ENCODE results near the gene MYPOP.

DNA sequence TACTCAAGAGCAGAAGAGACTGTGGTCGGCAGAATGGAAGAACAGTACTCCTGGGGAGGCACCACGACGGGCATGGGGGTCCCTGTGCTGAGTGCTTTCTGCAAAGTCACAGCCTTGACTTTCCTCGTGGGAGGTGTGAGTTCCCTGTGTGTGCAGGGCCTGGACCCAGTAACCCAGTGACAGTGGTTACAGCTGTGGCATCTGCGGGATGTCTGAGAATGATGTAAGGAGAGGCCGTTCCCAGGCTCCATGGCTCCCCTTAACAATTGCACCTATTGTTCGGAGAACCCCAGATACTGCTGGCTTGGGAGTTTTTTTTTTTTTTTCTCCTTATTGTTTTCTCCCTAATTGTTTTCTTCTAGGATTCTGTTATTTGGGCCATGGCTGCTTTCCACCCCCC lies 17.3 kb upstream of the MYPOP start:
- TF ChIP-seq, protein P1, sequence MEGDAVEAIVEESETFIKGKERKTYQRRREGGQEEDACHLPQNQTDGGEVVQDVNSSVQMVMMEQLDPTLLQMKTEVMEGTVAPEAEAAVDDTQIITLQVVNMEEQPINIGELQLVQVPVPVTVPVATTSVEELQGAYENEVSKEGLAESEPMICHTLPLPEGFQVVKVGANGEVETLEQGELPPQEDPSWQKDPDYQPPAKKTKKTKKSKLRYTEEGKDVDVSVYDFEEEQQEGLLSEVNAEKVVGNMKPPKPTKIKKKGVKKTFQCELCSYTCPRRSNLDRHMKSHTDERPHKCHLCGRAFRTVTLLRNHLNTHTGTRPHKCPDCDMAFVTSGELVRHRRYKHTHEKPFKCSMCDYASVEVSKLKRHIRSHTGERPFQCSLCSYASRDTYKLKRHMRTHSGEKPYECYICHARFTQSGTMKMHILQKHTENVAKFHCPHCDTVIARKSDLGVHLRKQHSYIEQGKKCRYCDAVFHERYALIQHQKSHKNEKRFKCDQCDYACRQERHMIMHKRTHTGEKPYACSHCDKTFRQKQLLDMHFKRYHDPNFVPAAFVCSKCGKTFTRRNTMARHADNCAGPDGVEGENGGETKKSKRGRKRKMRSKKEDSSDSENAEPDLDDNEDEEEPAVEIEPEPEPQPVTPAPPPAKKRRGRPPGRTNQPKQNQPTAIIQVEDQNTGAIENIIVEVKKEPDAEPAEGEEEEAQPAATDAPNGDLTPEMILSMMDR (IDR thresholded peaks at IDR 0.05), result no peak
- no peak for TF ChIP-seq POLR2A (IDR thresholded peaks at IDR 0.05)
